Aorta (tissue), 5 donors: ENCODE data around the gene EFNB3. TPM values are rescaled to one million over a fixed set of nuclear protein-coding genes. Genes with fewer than 3 reads are reported as not detected.

ENCODE experiments used
- ATAC-seq: fragments of 200-7000 bp; cut with Tn5 transposase; one replicate; pipeline ENCODE4 v1.9.1; 2022; ENCODE audit warnings: moderate library complexity; ENCODE audit not compliant: low FRiP score
- DNase-seq, 2 donors: peaks; one replicate each; pipeline ENCODE4 v3.0.0-alpha.2; 2020
- H3K27ac ChIP-seq, 2 donors: one replicate each; pipeline ENCODE4 v1.5.1; 2013; ENCODE audit warnings: low read length in 2 of 2, mild to moderate bottlenecking in 2 of 2, moderate library complexity in 2 of 2, control low read depth in 1 of 2, inconsistent platforms in 1 of 2, low read depth in 1 of 2
- H3K27me3 ChIP-seq, 2 donors: one replicate each; pipeline ENCODE4 v1.6.1; 2013; ENCODE audit warnings: control low read depth in 1 of 2, low read length in 1 of 2, mild to moderate bottlenecking in 1 of 2, moderate library complexity in 1 of 2; ENCODE audit not compliant: insufficient read depth in 2 of 2, control insufficient read depth in 1 of 2
- H3K36me3 ChIP-seq, 2 donors: one replicate each; pipeline ENCODE4 v1.6.1; 2013; ENCODE audit warnings: control low read depth in 1 of 2, low read length in 1 of 2, mild to moderate bottlenecking in 1 of 2; ENCODE audit not compliant: insufficient read depth in 2 of 2, control insufficient read depth in 1 of 2
- H3K4me1 ChIP-seq, 2 donors: one replicate each; pipeline ENCODE4 v1.6.1; 2013; ENCODE audit warnings: low read length in 2 of 2, control low read depth in 1 of 2, mild to moderate bottlenecking in 1 of 2, moderate library complexity in 1 of 2; ENCODE audit not compliant: insufficient read depth in 2 of 2, control insufficient read depth in 1 of 2
- H3K4me3 ChIP-seq, 2 donors: one replicate each; pipeline ENCODE4 v1.5.1; 2013; ENCODE audit warnings: low read length in 2 of 2, control low read depth in 1 of 2, mild to moderate bottlenecking in 1 of 2
- H3K9me3 ChIP-seq: one replicate; pipeline ENCODE4 v1.6.1; 2013; ENCODE audit warnings: mild to moderate bottlenecking, low read length; ENCODE audit not compliant: control insufficient read depth
- WGBS, 2 donors: extraction: QIAGEN DNeasy Blood & Tissue Kit; methylation state at CpG; one replicate each; pipeline ENCODE4 v1.1.7; 2013; 5-methylcytosine and 5-hydroxymethylcytosine counted together
- intact Hi-C, 2 donors: fragments of 100-400 bp; cut with DNase I; formaldehyde crosslinking; loops; one replicate each; pipeline versions ENCODE4 v1.14.2 to v1.15.0; 2022
- polyA plus RNA-seq, 2 donors: library from polyadenylated mRNA; stranded (reverse); fragments of 200-250 nt; gene quantifications; one replicate each; pipeline ENCODE4 v1.2.3, GENCODE V29; 2013
- total RNA-seq, 2 donors: library from RNA; stranded (reverse); fragmentation: NEBNext Ultra II Directional; extraction: Animal tissue kit (Norgen Biotek cat#: 25700); gene quantifications; one replicate each; pipeline ENCODE4 v1.2.1, GENCODE V29; 2021
- donor health status: healthy with polysubstance abuse.
- donor health status: Bipolar disorder and iron deficiency.
- donor health status: DM: no; HTN: no; CAD: no.
- donor health status: DM: no; HTN: no; CAD: no.
- donor health status: DM: yes; HTN: yes; CAD: no.

Gene EFNB3
- total and polyA plus RNA-seq, 4 donors, result 0.15 to 0.84 (median 0.19) TPM; not detected in 1

GRCh38 chr17:7714721-7715594, 10.0 kb downstream of the EFNB3 start:
- WGBS, 2 donors, result 61 to 65% methylated on average over 9 to 10 of the region's 10 CpGs
- DNase-seq, result peak in 1 of 2 donors; percentile 36
- no peaks in the 10 kb centered on the region for H3K27me3 ChIP-seq

DNA sequence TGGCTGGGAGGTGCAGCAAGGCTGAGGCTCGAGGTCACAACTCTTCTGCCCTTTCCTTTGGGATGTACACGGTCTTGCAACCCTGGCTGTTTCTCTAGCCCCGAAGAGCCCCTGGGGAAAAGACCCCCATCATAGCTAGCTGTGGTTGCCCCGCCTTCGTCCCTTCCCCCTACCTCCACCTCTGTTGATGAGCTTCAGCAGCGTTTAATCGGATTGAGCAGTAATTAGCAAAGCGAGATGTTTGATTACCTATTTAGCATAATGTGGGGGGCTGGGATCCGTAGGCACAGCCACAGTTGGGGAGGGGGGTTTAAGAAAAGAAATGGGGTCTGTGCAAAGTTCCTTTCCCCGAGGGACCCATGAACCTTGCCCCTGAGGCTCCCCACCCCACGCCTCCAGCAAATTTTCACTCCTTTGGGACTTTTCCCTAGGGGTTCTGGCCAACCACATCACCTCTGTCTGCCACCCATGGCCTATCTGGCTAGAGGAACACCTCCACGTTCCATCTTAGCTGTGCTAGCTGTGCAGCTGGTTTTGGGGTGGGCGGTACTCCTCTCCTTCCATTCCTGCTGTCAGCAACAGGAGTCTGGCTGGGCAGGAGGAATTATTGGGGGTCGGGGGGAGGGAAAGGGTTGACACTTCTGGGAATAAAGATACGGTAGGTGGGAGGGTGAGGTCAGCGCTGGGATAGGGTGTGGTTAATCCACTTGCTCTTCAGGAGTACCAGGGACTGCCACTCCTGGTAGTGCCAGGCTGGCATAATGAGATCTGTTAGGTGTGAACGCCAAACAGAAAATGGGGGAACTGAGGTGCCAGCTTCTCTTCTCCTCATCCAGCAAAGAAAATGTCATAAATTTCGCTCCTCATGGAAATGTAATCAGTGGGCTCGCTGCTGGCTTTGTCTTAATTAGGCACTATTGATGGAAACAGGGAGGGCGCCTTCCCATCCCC, 11.2 kb downstream of the EFNB3 start:
- Histone ChIP-seq H3K4me3 (peak overlapping the region; percentile 15 to 49), H3K36me3 (no peaks in the 10 kb centered on the region), H3K4me1 (peaks cover 0 to 5% of the 10 kb centered on the region in 2 donors), H3K9me3 (no peaks in the 10 kb centered on the region), H3K27me3 (no peaks in the 10 kb centered on the region), H3K27ac (no peak overlapping the region)
- WGBS, 2 donors, result 25 to 32% methylated on average over 20 of the region's 20 CpGs
- peak in 1 of 2 donors; percentile 16 for DNase-seq
- intact Hi-C loops, result no loop called here
- ATAC-seq, result no peak

More at GRCh38 chr17:7714721-7715594, 10.0 kb downstream of the EFNB3 start:
- no peak for ATAC-seq
- Histone ChIP-seq H3K9me3 (no peaks in the 10 kb centered on the region), H3K36me3 (no peaks in the 10 kb centered on the region), H3K4me3 (no peak overlapping the region), H3K27ac (no peak overlapping the region), H3K4me1 (peaks cover 0 to 5% of the 10 kb centered on the region in 2 donors)
- intact Hi-C loops, result no loop called here

- peak; percentile 79 for ATAC-seq
- peak within 1 kb of the TSS; percentile 15 to 49 for H3K4me3 ChIP-seq
- intact Hi-C loops, result no loop called here
- 1% methylated on average over 60 to 64 of the region's 64 CpGs for WGBS, 2 donors
- H3K4me1 ChIP-seq, result peaks cover 0 to 5% of the 10 kb centered on the region in 2 donors
- peak; percentile 83 to 89 for DNase-seq
- no peaks in the 10 kb centered on the region for H3K36me3 ChIP-seq
- no peaks in the 10 kb centered on the region for H3K9me3 ChIP-seq
- H3K27ac ChIP-seq, result no peak within 1 kb of the TSS
- no peaks in the 10 kb centered on the region for H3K27me3 ChIP-seq
Observed at GRCh38 chr17:7716901-7717755, 12.1 kb downstream of the EFNB3 start, which contains the start of gene DNAH2. Gene DNAH2, plus strand, starts transcription at chr17:7717744. Its CDS starts 1,991 bp downstream, at chr17:7719735.

- no peaks in the 10 kb centered on the region for H3K36me3 ChIP-seq
- peak overlapping the region; percentile 15 to 49 for H3K4me3 ChIP-seq
- H3K27ac ChIP-seq, result no peak overlapping the region
- ATAC-seq (no peak), DNase-seq (peak in 1 of 2 donors; percentile 56)
- H3K27me3 ChIP-seq, result no peaks in the 10 kb centered on the region
- intact Hi-C loops, result no loop called here
- no peaks in the 10 kb centered on the region for H3K9me3 ChIP-seq
- WGBS, 2 donors, result 4 to 6% methylated on average over 16 of the region's 16 CpGs
- H3K4me1 ChIP-seq, result peaks cover 0 to 5% of the 10 kb centered on the region in 2 donors
Observed at GRCh38 chr17:7717756-7718350, 12.9 kb downstream of the EFNB3 start.

- WGBS, 2 donors, result 49 to 56% methylated on average over 9 of the region's 9 CpGs
- H3K36me3 ChIP-seq, result no peaks in the 10 kb centered on the region
- no peaks in the 10 kb centered on the region for H3K9me3 ChIP-seq
- no peaks in the 10 kb centered on the region for H3K27me3 ChIP-seq
- H3K4me3 ChIP-seq, result no peak overlapping the region
- no peak overlapping the region for H3K27ac ChIP-seq
- peak in 1 of 2 donors; percentile 22 for DNase-seq
- ATAC-seq, result no peak
- H3K4me1 ChIP-seq, result peaks cover 0 to 5% of the 10 kb centered on the region in 2 donors
- intact Hi-C loops, result no loop called here
Observed at GRCh38 chr17:7719661-7720060, 14.7 kb downstream of the EFNB3 start.

DNA sequence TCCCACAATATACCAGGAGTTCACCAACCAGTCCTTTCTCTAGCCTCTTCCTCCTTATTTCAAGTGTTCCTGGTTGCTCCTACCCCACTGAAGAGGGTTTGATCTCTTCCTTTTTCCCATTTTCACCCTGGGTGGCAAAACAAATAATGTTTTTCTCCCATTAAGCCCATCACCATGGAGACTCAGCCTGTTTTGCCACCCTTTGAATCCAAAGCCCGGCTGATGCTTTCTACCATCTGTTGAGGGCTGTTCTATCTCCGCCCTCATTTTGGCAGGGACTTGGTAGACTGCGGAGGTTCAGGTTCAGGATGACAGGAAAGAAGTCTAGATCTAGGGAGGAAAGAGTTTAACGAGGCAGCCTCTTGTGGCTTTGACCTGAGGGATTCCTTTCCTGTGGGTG, 15.1 kb downstream of the EFNB3 start:
- H3K4me1 ChIP-seq, result peaks cover 0 to 5% of the 10 kb centered on the region in 2 donors
- no peaks in the 10 kb centered on the region for H3K36me3 ChIP-seq
- H3K27ac ChIP-seq, result no peak overlapping the region
- no peaks in the 10 kb centered on the region for H3K27me3 ChIP-seq
- DNase-seq, result peak in 1 of 2 donors; percentile 9
- no peaks in the 10 kb centered on the region for H3K9me3 ChIP-seq
- 39 to 46% methylated on average over 4 of the region's 4 CpGs for WGBS, 2 donors
- intact Hi-C loops, result no loop called here
- no peak overlapping the region for H3K4me3 ChIP-seq
- ATAC-seq, result no peak

GRCh38 chr17:7721612-7722011, 16.6 kb downstream of the EFNB3 start:
- Histone ChIP-seq H3K4me3 (no peak overlapping the region), H3K27ac (no peak overlapping the region), H3K9me3 (no peaks in the 10 kb centered on the region), H3K27me3 (no peaks in the 10 kb centered on the region), H3K4me1 (peaks cover 0 to 2% of the 10 kb centered on the region in 2 donors), H3K36me3 (no peaks in the 10 kb centered on the region)
- DNase-seq (peak in 1 of 2 donors; percentile 8), ATAC-seq (no peak)
- 55 to 59% methylated on average over 2 of the region's 2 CpGs for WGBS, 2 donors
- intact Hi-C loops, result no loop called here
